ENCODE measurements around the gene FOLR2. TPM values are rescaled to one million over a fixed set of nuclear protein-coding genes. Genes with fewer than 3 reads are reported as not detected.

Gene FOLR2
- total and polyA plus RNA-seq, 2 of the 8 experiments (the other 6 are each of a cell fraction or from before 2014, with no cell fraction given), result not detected

GRCh38 chr11:72220696-72221363 is 4.2 kb downstream of the FOLR2 start:
- H3K14ac ChIP-seq (ENCODE audit: insufficient read length), result no peak overlapping the region
- CTCF ChIA-PET (ENCODE audit: partially characterized antibody), result interaction anchor here (1.0 to 2.1 kb wide), 4 partner anchors 9 to 106 kb away, joined by 3 to 9 read pairs (median 4); no protein-coding TSS in a partner anchor
- no peak overlapping the region for H3K4ac ChIP-seq (replicated peaks; ENCODE audit: insufficient read length, low read depth, low read length)
- H3K9ac ChIP-seq (replicated peaks in 1 of 4; ENCODE audit: extremely low read depth in 1 of 4, low read depth in 3 of 4, low read length in 3 of 4), result no peak overlapping the region
- no peak overlapping the region for H4K91ac ChIP-seq (replicated peaks; ENCODE audit: insufficient read length, low read length)
- H3K27ac ChIP-seq (ENCODE audit: low read depth, low read length), result no peak overlapping the region
- no peak overlapping the region for H3K56ac ChIP-seq (replicated peaks; ENCODE audit: insufficient read length, low read depth, low read length)
- H2AK5ac ChIP-seq (ENCODE audit: low read depth, low read length), result no peak overlapping the region
- no peaks in the 10 kb centered on the region for H3K36me3 ChIP-seq (ENCODE audit: control insufficient read depth in 2 of 4, insufficient read depth in 4 of 4, low read length in 3 of 4)
- H2BK5ac ChIP-seq (ENCODE audit: low read depth, low read length), result no peak overlapping the region
- H3K23ac ChIP-seq (ENCODE audit: insufficient read length), result no peak overlapping the region
- no peak overlapping the region; the same call in 1 of the 2 replicates for H2BK15ac ChIP-seq (ENCODE audit: low read length)
- FAIRE-seq, result no peak
- H3K4me1 ChIP-seq (replicated peaks in 1 of 4; ENCODE audit: control insufficient read depth in 3 of 4, insufficient read depth in 4 of 4, low read length in 3 of 4), result peaks cover 9 to 11% (median 10%) of the 10 kb centered on the region in 4 experiments; a peak in 6 of 7 replicates
- no peaks in the 10 kb centered on the region; a peak in 2 of 7 replicates for H3K27me3 ChIP-seq (replicated peaks in 1 of 4; ENCODE audit: control insufficient read depth in 3 of 4, extremely low read depth in 1 of 4, insufficient read depth in 3 of 4, low read length in 3 of 4)
- no peak overlapping the region for H2AFZ ChIP-seq (ENCODE audit: low read length)
- H3K4me2 ChIP-seq (ENCODE audit: insufficient read depth in 1 of 2, low read depth in 2 of 2, low read length in 2 of 2), result no peak overlapping the region
- DNase-seq (ENCODE audit: low read depth in 1 of 2, low spot score in 2 of 2), result no peak
- no peak overlapping the region for H3K4me3 ChIP-seq (ENCODE audit: extremely low read depth in 1 of 4, insufficient read depth in 2 of 4, low read depth in 3 of 4, low read length in 4 of 4)
- 87% methylated on average over 10 of the region's 10 CpGs; no CpG with 5 or more reads in 1 of the 2 experiments for WGBS, 2 experiments (ENCODE audit: extremely low coverage in 1 of 2, insufficient coverage in 1 of 2, insufficient read length in 1 of 2, insufficient replicate concordance in 2 of 2, low coverage in 1 of 2, low lambda C conversion rate in 2 of 2, missing lambda C conversion rate in 1 of 2)
- no peak overlapping the region for H3K18ac ChIP-seq (ENCODE audit: extremely low read depth, low read length)
- H3K9me3 ChIP-seq (ENCODE audit: insufficient read depth in 2 of 2, low read depth in 1 of 2, low read length in 1 of 2), result no peaks in the 10 kb centered on the region
- H2BK20ac ChIP-seq (ENCODE audit: low read length), result no peak overlapping the region
- H4K8ac ChIP-seq (ENCODE audit: extremely low read depth, insufficient read depth, low read length), result no peak overlapping the region
- TF ChIP-seq CREB1 (IDR thresholded peaks at IDR 0.05) (no peak), TBP (IDR thresholded peaks at IDR 0.05; ENCODE audit: low read depth, low read length) (no peak), EP300 (IDR thresholded peaks at IDR 0.05; ENCODE audit: borderline replicate concordance in 1 of 2, low read depth in 2 of 2, low read length in 2 of 2) (no peak), SIN3A (conservative IDR thresholded peaks at IDR 0.05 in 1 of 2, IDR thresholded peaks at IDR 0.05 in 1 of 2; ENCODE audit: low read depth in 1 of 2, low read length in 2 of 2) (no peak), POLR2A (IDR thresholded peaks at IDR 0.05; ENCODE audit: control extremely low read depth in 1 of 2, low read depth in 2 of 2, low read length in 2 of 2) (no peak), KDM5A (IDR thresholded peaks at IDR 0.05; ENCODE audit: low read length) (no peak)
- peaks cover 0 to 3% of the 10 kb centered on the region in 2 experiments for H4K20me1 ChIP-seq (replicated peaks in 1 of 2; ENCODE audit: control insufficient read depth in 1 of 2, insufficient read depth in 2 of 2, low read length in 2 of 2)
- no peak overlapping the region for H2BK12ac ChIP-seq (ENCODE audit: low read depth, low read length)
- no peak overlapping the region for H4K5ac ChIP-seq (ENCODE audit: insufficient read length, low read depth, low read length)
- H2BK120ac ChIP-seq (replicated peaks; ENCODE audit: low read depth, low read length), result no peak overlapping the region
- H3K79me1 ChIP-seq (ENCODE audit: low read depth, low read length), result peaks cover 3% of the 10 kb centered on the region
- peaks cover 15% of the 10 kb centered on the region for H3K23me2 ChIP-seq (ENCODE audit: low read depth, low read length)
- POLR2A ChIA-PET (ENCODE audit: partially characterized antibody), result interaction anchor here (0.9 to 9.9 kb wide), 2 partner anchors 12 to 17 kb away, joined by 4 to 160 read pairs; no protein-coding TSS in a partner anchor
- H3K79me2 ChIP-seq (ENCODE audit: control insufficient read depth in 1 of 2, insufficient read depth in 2 of 2, low read length in 2 of 2), result peaks cover 0 to 9% of the 10 kb centered on the region in 2 experiments; a peak in 2 of 4 replicates

All from H1 (cell line).